ENCODE results near the gene MITD1. TPM values are rescaled to one million over a fixed set of nuclear protein-coding genes. Genes with fewer than 3 reads are reported as not detected.
A peak's percentile ranks its signal among the peaks of the same experiment; 100 is the strongest.

Gene MITD1
- total RNA-seq, 2 experiments from 2014 or later, result 49.8 to 55.9 TPM

DNA sequence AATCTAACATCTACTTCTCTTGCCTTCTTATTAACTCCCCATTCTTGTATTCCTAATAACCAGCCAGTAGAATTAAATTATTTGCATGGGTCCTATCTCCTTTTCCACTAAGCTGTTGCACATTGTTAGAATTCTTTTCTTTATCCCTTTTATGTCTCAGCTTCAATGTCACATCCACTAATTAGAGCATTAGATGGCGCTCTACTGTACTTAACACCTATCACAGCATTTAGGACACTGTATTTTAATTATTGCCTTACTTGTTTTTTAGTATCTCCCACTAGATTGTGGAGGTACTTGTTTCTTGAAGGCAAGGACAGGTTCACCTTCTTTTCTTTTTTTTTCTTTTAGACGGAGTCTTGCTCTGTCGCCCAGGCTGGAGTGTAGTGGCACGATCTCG lies 22.3 kb downstream of the MITD1 start:
- TF ChIP-seq CTCF (IDR thresholded peaks at IDR 0.05), result peak; percentile 14
- POLR2A ChIA-PET, result interaction anchor here (1.2 to 2.1 kb wide), 2 partner anchors 11 to 22 kb away, joined by 4 to 9 read pairs; partner anchors contain the start of genes MITD1 and MRPL30
- Mint-ChIP-seq H3K4me1 (ENCODE audit: low read depth) (peaks cover 37% of the 10 kb centered on the region), H3K9me3 (no peaks in the 10 kb centered on the region), H3K36me3 (ENCODE audit: low read depth) (peaks cover 13% of the 10 kb centered on the region), H3K27me3 (no peaks in the 10 kb centered on the region), H3K27ac (peak overlapping the region; percentile 27), H3K4me3 (no peak overlapping the region)
- ATAC-seq (no peak), DNase-seq (no peak)
- CTCF ChIA-PET, result interaction anchor here (1.0 to 2.0 kb wide), 4 partner anchors 17 to 440 kb away, joined by 3 to 8 read pairs (median 6); partner anchors contain the start of gene C2orf15
- intact Hi-C loops (cut with micrococcal nuclease), result loop anchor here (10.0 kb wide), 1 partner anchor 176 kb away; the partner anchor contains the start of genes EIF5B and TXNDC9

DNA sequence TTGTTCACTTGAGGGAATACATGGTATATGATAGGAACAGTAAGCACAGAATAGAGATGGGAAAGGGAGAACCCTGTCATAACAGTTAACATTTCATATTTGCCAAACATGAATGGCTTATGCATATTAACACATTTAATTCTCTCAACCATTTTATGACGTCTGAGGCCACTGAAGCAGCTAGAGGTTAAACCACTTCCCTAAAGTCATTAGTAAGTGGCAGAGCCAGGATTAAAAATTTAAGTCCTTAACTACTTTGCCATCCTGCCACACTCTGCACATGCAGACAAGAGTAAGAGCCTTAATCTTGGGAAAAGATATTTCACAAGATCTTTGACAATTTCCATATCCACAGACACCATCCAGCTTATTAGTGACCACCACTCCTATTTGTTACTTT lies 24.0 kb downstream of the MITD1 start:
- CTCF ChIA-PET, result interaction anchor here (1.3 to 2.0 kb wide), 2 partner anchors 23 to 334 kb away, joined by 3 to 8 read pairs; no protein-coding TSS in a partner anchor
- Mint-ChIP-seq H3K4me3 (no peak overlapping the region), H3K27ac (peak overlapping the region; percentile 18), H3K27me3 (no peaks in the 10 kb centered on the region), H3K4me1 (ENCODE audit: low read depth) (peaks cover 38% of the 10 kb centered on the region), H3K36me3 (ENCODE audit: low read depth) (peaks cover 12% of the 10 kb centered on the region), H3K9me3 (no peaks in the 10 kb centered on the region)
- no peak for DNase-seq
- POLR2A ChIA-PET, result interaction anchor here (0.6 to 1.1 kb wide), 2 partner anchors 16 to 31 kb away, joined by 3 to 5 read pairs; no protein-coding TSS in a partner anchor
- intact Hi-C loops (cut with micrococcal nuclease), result loop anchor here (10.0 kb wide), 1 partner anchor 178 kb away; the partner anchor contains the start of genes EIF5B and TXNDC9
- TF ChIP-seq CTCF (IDR thresholded peaks at IDR 0.05), result no peak
- no peak for ATAC-seq

DNA sequence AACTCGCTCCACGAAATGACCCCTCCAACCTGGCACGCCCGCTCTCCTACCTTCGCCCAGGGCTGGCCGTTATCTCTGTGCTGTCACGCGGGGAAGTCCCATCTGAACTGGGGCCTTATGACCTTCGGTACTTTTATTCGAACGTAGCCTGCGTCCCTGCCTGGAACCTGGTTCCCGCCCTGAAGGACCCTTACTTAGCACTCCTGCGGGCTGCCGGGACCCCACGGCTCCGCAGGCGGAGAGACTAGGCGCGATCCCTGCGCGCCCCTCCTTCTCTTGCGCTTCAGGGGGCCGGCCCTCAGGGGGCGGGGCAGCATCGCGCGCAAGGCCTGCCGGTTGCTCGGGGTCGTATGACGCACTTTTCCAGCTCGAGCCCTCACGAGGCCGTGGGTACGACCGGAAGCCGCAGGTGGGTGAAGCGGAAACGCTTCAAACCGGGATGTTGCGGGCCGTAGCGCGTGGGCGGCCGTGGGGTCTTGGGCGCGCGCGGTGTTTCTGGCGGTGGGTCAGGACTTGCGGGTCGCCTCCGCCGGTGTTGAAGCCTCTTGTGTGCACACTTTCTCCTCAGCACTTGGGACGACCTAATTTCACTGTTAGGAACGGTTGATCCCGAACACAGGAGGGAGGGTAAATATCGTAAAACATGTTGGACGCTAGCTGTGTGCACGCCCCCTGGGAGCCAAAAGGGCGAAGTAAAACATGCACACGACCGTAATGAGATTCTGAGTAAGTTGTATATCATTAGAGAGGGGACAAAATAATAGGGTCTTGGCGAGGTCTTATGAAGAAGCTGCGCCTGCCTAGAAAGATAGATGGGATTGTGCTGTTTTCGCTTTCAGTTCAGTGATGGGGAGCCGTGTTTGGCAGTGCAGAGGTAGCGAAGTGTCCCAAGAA lies 26.0 kb downstream of the MITD1 start, which contains the start of the genes LIPT1 and TSGA10:
Gene LIPT1, plus strand, starts transcription at position 325 of the 894 bp plus-strand sequence. CDS start 6,991 bp downstream, outside the sequence.
Gene TSGA10, minus strand, starts transcription at position 300 of the 894 bp plus-strand sequence. CDS start 45,503 bp downstream, outside the sequence.
- H3K27ac Mint-ChIP-seq, result peak within 1 kb of the TSS; percentile 86
- POLR2A ChIA-PET, result interaction anchor here (0.6 to 2.3 kb wide), 10 partner anchors 9 to 532 kb away, joined by 3 to 16 read pairs (median 4); partner anchors contain the start of genes C2orf15, MITD1 and MRPL30
- peaks cover 6% of the 10 kb centered on the region for H3K36me3 Mint-ChIP-seq (ENCODE audit: low read depth)
- H3K4me1 Mint-ChIP-seq (ENCODE audit: low read depth), result peaks cover 42% of the 10 kb centered on the region
- DNase-seq (peak; percentile 96), ATAC-seq (peak; percentile 97)
- no peaks in the 10 kb centered on the region for H3K9me3 Mint-ChIP-seq
- CTCF ChIA-PET, result interaction anchor here (0.8 to 2.2 kb wide), 6 partner anchors 12 to 586 kb away, joined by 3 to 9 read pairs (median 6); partner anchors contain the start of genes C2orf15, EIF5B, MITD1 and MRPL30
- no peak within 1 kb of the TSS for H3K4me3 Mint-ChIP-seq
- intact Hi-C loops (cut with micrococcal nuclease), result loop anchor here (10.0 kb wide), 1 partner anchor 180 kb away; the partner anchor contains the start of genes EIF5B and TXNDC9
- no peak for TF ChIP-seq CTCF (IDR thresholded peaks at IDR 0.05)
- H3K27me3 Mint-ChIP-seq, result no peaks in the 10 kb centered on the region

DNA sequence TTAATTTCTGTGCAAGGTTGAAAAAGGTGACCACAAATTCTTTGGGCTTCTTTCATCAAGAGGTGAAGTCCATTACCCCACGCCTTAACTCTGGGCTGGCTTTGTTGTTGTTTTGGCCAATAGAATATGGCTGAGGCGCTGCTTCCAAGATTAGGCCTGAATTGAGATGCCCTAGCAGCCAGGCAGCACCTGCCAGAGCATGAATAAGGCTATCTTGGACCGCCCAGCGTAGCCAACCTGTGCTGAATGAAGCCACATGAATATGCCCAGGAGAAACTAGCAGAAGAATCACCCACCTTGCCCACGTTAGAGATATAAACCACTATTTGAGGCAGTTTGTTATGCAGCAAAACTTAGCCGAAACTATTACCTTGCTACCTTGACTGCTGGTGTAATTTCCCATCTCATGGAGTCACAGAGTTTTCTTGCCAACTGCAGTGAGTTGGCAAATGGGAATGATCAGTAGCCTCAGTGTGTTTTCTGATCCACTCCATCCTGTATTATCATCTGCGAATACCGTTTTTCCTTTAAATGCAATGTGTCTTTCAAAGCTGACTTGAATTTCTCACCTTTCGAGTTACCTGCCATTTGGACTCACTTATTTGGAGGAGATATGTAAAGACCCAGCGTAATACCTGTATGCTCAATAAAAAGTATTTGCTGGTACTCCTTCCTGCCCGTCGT lies 26.8 kb downstream of the MITD1 start:
- no peak for TF ChIP-seq CTCF (IDR thresholded peaks at IDR 0.05)
- H3K27ac Mint-ChIP-seq, result peak overlapping the region; percentile 86
- no peaks in the 10 kb centered on the region for H3K27me3 Mint-ChIP-seq
- ATAC-seq, result no peak
- ChIA-PET CTCF (interaction anchor here (0.8 to 2.2 kb wide), 8 partner anchors 12 to 585 kb away, joined by 3 to 9 read pairs (median 6); partner anchors contain the start of genes C2orf15, EIF5B, MITD1 and MRPL30), POLR2A (interaction anchor here (0.6 to 2.7 kb wide), 8 partner anchors 10 to 218 kb away, joined by 3 to 16 read pairs (median 4); partner anchors contain the start of genes C2orf15, MITD1 and MRPL30)
- no peak for DNase-seq
- H3K9me3 Mint-ChIP-seq, result no peaks in the 10 kb centered on the region
- intact Hi-C loops (cut with micrococcal nuclease), result loop anchor here (10.0 kb wide), 1 partner anchor 181 kb away; the partner anchor contains the start of genes EIF5B and TXNDC9
- peaks cover 38% of the 10 kb centered on the region for H3K4me1 Mint-ChIP-seq (ENCODE audit: low read depth)
- H3K4me3 Mint-ChIP-seq, result no peak overlapping the region
- peaks cover 3% of the 10 kb centered on the region for H3K36me3 Mint-ChIP-seq (ENCODE audit: low read depth)

Data from activated CD8-positive, alpha-beta T cell treated with anti-CD3 and anti-CD28 coated beads for 36 hours (primary cell).